Retina (tissue), 1 donor: ENCODE results near the gene AP2S1.
A peak's percentile ranks its signal among the peaks of the same experiment; 100 is the strongest.
"Not testable (repeated sequence)": the region's sequence is repeated elsewhere in the genome, so short reads cannot be mapped to it uniquely, and the experiment has no call there.

Source experiments
- DNase-seq: peaks from one replicate; pipeline ENCODE4 v3.0.0-alpha.2; 2016

Gene AP2S1

DNA sequence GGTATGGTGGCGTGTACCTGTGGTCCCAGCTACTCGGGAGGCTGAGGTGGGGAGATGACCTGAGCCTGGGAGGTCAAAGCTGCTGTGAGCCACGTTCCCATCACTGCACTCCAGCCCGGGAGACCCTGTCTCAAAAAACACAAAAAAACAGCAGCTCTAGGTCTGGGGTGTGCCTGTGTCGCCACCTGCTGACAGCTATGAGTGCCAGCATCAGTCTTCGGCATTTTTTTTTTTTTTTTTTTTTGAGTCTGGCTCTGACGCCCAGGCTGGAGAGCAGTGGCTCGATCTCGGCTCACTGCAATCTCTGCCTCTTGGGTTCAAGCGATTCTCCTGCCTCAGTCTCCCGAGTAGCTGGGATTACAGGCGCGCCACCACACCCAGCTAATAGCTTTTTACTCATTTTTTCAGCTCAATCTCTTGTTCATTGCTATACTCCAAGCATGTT is 10.1 kb downstream of the AP2S1 start:
- peak; percentile 86 for DNase-seq

DNA sequence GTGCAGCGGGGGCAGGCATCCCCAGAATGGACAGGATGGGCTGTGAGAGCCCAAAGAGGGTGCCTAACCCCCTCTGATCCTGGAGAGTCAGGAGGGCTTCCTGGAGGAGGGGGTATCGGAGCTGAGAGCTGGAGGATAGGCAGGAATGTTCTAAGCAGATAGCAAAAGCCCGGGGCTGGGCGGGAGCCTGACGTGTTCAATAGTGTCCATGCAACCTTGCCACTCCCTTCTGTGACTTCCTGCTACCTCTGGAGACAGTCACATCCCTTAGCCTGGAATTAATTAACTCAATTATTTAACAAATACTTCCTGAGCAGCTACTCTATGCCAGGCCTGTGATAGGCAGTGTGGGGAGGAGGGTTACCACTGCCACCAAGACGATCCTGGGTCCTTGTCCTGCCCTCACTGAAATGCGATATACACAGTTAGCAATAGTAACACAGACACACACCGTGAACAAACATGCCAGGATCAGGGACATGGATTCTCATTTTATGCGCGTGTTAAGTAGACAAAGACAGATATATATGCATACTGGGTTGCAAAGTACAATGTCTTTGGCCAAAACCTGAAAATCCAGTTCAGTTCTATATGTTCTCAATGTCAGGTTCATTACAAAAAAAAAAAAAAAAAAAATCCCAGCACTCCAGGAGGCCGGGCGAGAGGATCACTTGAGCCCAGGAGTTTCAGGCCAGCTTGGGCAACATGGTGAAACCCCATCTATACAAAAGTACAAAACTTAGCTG is 10.7 kb downstream of the AP2S1 start:
- DNase-seq, result no peak

DNA sequence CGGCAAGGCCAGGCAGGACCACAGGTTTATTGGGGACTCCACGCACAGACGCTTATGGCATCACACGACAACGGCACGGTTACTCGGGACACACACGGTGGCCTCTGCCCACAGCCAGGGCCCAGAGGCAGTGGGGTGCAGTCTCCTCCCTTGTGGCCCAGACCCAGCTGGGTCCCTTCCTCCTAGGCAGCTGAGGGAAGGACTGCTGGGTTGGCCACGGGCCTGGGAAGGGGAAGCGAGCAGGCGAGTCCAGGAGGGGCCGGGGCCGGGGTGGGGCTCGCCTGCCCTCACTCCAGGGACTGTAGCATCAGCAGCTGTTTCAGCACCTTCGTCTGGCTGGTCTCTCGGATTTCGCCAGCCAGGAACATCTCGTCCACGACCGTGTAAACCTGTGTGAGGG is 12.5 kb downstream of the AP2S1 start:
- no peak for DNase-seq

DNA sequence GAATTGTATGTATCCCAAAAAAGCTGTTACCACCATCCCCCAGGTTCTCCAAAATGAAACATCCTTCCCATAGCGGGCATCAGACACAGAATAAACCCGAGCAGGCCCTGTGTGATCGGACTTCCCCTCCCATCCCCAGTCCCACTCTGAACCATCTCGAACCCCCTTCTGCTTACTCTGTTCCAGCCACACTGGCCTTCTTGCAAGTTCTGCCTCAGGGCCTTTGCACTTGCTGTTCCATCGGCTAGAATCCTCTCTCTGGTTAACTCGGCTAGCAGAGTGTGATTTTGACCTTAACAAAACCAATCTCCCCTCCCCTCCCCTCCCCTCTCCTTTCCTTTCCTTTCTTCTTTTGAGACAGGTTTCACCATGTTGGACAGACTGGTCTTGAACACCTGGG is 15.7 kb downstream of the AP2S1 start:
- DNase-seq, result no peak

DNA sequence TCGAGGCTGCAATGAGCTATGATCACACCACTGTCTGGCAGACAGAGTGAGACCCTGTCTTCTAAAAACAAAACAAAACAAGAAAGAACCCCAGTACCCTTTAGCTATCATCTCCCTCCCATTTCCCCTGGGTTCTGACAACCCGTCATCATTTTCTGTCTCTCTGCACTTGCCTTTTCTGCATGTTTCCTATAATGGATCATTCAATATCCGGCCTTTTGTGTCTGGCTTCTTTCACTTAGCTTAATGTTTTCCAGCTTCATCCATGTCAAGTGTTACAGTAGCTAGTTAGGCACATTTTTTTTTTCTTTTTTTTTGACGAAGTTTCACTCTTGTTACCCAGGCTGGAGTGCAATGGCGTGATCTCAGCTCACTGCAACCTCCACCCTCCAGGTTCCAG is 16.5 kb downstream of the AP2S1 start:
- no peak for DNase-seq

DNA sequence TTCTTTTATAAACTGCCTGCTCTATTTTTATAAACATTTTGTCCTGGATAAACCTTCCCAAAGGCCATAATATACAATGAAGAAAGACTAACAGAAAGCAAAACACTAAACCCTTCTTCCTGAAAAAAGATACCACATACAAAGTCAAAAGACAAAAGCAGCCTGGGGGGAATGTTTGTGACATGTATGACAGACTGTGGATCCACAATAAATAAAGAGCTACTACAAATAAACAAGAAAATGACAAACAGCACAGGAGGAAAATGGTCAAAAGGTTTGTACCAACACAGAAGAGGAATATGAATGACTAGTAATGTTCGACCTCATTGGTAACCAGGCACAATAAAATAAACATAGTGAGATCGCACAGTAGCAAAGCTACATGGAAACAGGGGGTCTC is 19.8 kb downstream of the AP2S1 start:
- no peak for DNase-seq

DNA sequence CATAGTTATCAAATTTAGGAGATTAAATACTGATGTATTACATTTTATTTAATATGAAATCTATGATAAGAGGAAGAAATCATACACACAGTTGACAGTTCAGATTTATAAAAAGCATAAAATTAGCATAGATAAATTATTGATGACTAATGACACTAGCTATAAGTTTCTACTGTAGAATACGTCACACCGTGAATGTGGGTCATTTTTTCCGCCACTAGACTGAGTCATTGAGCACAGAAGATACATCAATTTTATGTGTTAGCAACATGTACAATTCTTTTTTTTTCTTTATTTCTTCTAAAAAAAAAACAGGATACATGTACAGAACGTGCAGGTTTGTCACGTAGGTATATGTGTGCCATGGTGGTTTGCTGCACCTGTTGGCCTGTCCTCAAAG is 22.2 kb downstream of the AP2S1 start:
- DNase-seq, result no peak

DNA sequence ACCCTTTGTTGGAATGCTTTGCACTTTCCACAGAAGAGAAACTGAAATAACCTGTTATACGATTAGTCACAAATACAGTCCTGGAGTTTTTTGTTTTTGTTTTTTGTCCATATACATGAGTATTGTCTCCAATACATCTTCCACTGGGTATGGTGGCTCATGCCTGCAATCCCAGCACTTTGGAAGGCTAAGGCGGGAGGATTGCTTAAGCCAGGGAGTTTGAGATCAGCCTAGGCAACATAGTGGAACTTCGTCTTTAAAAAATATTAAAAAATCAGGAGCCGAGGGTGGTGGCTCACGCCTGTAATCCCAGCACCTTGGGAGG is 25.0 kb downstream of the AP2S1 start:
- DNase-seq, result no peak

DNA sequence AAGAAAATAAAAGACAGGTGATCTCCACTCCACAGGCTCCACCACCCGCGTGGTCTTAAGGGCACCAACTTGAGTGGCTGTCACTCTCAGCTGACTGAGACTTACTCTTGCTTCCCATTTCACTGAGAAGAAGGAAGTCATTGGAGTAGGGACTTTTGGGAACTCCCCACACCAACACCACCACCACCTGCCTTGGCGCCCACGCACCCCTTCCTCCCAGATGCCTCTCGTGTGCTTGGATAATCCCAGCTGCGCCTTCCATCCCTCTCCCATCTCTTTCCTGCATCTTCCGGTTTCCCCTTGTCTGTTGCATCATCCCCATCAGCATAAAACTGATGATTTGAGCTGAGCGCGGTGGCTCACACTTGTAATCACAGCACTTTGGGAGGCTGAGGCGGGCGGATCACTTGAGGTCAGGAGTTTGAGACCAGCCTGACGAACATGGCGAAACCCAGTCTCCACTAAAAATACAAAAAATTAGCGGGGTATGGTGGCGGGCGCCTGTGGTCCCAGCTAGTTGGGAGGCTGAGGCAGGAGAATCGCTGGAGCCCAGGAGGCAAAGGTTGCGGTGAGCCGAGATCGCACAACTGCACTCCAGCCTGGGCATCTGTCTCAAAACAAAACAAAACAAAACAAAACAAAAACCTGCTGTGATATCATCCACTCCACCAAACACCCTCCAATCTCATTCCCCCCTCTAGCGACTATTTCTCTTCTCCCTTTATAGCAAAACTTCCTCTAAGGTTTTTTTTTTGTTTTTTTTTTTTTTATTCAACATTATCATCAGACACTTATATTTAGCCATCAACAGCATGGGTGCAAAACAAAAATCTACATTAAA is 25.5 kb downstream of the AP2S1 start:
- DNase-seq, result no peak

GRCh38 chr19:46823049-46823448 is 27.6 kb downstream of the AP2S1 start:
- no peak for DNase-seq

DNA sequence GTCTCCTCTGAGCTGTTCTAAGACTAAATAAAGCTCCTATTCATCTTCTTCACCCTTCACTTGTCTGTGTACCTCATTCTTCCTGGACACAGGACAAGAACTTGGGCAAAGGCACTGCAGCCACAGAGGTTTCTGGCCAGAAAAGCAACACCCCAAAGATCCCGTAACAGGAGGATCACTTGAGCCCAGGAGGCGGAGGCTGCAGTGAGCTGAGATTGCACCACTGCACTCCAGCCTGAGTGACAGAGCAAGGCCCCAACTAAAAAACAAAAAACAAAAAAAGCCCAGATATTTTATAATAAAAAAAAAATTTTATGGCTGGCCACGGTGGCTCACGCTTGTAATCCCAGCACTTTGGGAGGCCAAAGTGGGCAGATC is 28.2 kb downstream of the AP2S1 start:
- DNase-seq, result not testable (repeated sequence)

DNA sequence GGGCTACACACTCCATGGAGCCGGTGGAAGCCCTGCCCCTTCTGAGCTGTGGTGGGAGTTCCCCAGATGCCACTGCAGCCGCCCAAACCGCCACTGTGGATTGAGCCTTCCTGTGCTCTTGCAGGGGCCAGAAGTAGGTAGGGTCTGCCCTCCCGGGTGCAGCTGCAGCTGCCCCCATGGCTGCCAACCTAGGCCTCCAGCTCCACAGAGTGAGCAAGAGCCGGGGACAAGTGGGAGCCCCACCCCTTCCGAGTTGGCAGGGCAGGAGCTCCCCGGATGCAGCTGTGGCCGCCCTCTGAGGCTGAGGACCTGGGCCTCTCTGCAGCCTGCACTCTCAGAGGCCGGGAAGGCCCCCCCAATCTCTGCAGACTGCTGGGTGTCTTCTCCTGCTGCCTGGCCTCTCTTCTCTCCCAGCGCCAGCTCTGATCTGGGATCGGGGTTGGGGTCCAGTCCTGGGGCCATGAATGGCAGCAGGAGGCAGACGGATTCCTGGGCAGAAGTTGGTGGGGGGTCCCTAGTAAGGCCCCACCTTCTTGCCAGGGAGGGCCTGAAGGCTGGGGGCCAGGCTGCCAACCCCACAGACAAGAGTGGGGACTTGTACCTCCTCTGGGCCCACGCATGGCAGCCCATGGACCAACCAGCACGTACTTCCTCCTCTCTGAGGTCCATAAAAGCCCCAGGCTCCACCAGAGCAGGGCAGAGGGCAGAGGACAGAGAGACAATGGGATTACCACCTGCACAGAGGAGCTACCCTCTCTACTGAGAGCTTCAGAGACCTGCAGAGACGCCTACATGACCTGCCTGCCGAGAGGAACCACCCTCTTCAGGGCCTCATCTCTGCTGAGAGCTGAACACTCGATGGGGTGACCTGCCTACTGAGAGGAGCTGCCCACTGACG is 28.9 kb downstream of the AP2S1 start:
- DNase-seq, result no peak

GRCh38 chr19:46818812-46819211 is 31.8 kb downstream of the AP2S1 start:
- DNase-seq, result no peak

- DNase-seq, result no peak
Observed at GRCh38 chr19:46815833-46816627, 34.6 kb downstream of the AP2S1 start.

DNA sequence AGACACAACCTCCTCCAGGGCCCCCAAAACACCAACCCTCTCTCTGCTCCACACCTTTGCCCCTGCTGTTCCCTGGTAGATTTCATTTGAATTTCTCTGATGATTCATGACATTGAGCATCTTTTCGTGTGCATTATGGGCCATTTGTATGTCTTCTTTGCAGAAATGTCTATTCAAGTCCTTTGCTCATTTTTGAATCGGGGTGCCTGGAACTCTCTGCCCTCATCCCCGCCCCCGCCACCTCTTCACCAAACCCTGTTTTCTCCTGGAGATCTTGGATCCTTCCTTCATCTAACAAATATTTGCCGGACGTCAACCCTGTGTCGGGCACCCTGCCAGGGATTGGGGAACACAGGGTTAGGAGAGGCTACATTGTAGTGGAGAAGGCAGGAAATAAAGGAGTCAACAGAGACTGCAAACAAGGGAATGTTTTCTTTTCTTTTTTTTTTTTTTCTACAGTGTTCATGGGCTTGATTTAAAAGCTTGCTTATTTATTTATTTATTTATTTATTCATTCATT is 36.7 kb downstream of the AP2S1 start:
- DNase-seq, result no peak

DNA sequence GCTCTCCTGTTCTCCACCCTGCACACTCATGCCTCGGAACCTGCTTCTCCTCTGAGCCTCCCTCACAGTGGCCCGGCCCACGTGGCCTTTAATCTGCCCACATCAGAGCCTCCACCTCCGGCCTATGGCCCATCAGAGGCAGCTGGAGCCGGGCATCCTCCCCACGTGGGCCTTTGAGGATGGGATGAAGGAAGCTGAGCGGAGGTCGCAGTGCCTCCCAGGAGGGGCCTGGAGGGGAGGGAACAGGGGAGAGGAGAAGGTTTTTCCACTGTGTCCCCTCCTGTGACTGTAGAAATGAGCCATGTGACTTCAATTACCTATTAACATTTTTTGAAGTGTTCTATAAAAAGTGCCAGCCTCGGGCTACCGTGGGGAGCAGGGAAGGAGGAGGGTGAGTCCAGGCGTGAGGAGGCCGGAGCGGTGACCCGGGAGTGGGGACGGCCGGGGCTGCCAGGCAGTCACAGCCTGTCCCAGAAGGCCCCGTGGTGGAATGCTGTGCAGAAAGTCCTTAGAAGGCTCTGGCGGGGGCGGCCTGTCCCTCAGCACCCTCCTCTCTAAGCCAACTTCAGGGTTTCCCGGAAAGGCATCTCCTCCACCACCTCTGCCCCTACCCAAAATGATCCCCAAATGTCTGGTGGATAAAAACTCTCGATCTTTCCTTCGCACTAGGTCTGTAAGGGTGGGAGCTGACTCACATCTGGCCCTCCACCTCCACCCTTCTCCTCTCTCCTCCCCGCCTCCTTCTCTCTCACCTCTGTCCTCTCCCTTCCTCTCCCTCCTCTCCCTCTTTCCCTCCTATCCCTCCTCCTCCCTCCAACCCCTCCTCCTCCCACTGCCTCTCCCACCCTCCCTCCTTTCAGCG is 37.4 kb downstream of the AP2S1 start:
- peak; percentile 25 for DNase-seq

- no peak for DNase-seq
Observed at GRCh38 chr19:46809534-46810272, 40.9 kb downstream of the AP2S1 start.

DNA sequence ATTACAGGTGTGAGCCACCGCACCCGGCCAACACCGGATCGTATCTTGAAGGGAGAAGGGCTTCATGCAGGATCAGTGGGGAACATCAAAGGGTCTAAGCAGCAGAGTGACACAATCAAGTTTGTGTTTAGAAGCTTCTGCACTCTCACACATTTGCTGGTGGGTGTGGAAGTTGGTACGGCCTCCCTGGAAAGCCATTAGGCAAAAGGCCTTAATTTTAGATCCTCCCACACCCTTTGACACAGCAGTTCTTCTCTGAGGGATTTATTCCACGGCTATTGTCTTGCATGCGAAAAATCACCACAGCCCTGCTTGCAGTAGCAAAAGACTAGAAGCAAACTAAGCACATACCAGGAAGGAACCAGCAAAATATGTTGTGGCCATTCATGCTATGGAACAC is 44.0 kb downstream of the AP2S1 start:
- DNase-seq, result no peak

DNA sequence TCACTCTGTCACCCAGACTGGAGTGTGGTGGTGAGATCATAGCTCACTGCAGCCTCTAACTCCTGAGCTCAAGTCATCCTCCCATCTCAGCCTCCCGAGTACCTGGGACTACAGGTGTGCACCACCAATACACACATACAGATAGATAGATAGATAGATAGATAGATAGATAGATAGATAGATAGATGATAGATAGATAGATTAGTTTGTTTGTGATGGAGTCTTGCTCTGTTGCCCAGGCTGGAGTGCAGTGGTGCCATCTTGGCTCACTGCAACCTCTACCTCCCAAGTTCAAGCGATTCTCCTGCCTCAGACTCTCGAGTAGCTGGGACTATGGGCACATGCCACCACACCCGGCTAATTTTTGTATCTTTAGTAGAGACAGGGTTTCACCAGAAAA is 46.2 kb downstream of the AP2S1 start:
- DNase-seq, result not testable (repeated sequence)

DNA sequence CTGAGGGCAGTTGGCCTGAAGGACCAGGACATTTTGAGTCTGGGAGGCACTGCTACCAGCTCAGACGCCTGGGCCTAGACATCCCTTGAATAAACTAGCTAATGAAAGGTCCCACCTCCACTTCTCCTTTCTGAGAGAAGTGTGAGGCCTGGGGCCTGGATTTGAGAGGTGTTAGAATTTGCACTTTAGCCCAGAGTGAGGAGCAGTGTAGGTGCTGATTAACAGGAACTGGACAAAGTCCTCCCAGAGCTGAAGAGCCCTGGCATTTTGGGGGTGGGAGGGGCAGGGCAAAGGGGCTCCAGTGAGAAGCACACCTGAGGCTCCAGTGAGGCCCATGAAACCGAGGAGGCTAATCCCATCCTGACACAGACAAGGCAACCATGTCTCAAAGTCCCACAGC is 47.1 kb downstream of the AP2S1 start:
- DNase-seq, result no peak

DNA sequence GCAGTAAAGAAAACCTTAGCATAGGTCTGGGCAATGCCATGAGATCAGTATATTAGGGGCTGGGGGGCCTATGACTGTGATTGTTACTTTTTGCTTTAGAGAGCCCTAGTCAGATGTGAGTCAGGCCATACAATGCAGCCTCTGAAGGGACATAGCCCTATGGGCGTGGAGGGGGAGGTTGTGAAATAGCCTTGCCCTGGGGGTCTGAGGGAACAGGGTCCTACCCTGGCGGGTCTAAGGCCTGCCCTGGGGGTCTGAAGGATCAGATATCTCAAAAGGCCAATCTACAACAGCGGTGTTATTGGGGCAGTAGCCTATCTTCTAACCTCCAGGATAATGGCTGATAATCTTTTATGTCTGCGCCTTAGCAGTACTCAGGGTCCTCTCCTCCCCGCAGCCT is 48.5 kb downstream of the AP2S1 start:
- DNase-seq, result no peak
